GM12892 (cell line): ENCODE measurements around the gene DCUN1D4.

ENCODE experiments used
- DNase-seq: peaks from one replicate; pipeline ENCODE4 v3.0.0; 2011; ENCODE audit not compliant: insufficient read length
- FAIRE-seq: peaks from 2 replicates; lab custom pipeline; 2011; peaks lifted over from hg19 to GRCh38; lab: Jason Lieb, UNC
- POLR2A ChIP-seq: IDR thresholded peaks from 2 replicates; pipeline ENCODE4 v1.6.1; 2011; ENCODE audit warnings: low read depth, low read length, control low read depth
- POLR2AphosphoS5 ChIP-seq: IDR thresholded peaks from 2 replicates; pipeline ENCODE4 v1.6.1; 2011; ENCODE audit warnings: low read depth, low read length, control low read depth
- TAF1 ChIP-seq: IDR thresholded peaks from 2 replicates; pipeline ENCODE4 v1.6.1; 2011; ENCODE audit warnings: low read depth, mild to moderate bottlenecking, control low read depth, low read length, borderline replicate concordance

The DCUN1D4 gene

DNA sequence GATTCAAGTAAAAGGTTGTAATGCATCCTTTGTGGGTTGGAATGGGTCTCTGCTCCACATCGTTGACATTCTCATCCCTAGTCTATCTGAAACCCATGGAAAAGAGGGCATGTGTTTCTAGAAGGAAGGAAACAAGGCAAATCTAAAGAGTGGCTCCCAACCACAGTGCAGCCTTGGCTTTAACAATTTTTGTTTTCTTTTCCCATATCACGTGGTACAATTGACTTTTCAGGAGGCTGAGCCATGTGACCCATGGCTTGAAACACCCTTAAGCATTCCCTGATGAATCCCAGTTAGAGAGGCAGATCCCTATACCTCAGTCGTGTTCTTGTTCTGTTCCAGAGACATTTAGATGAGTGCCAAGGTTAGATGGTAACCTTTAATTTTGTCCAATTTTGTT, 12.8 kb downstream of the DCUN1D4 start:
- TF ChIP-seq TAF1 (no peak), POLR2AphosphoS5 (no peak), POLR2A (no peak)
- FAIRE-seq (no peak), DNase-seq (no peak)

- FAIRE-seq (no peak), DNase-seq (no peak)
- TF ChIP-seq POLR2A (no peak), TAF1 (no peak), POLR2AphosphoS5 (no peak)
Measured at GRCh38 chr4:51858605-51859202, 15.8 kb downstream of the DCUN1D4 start.

DNA sequence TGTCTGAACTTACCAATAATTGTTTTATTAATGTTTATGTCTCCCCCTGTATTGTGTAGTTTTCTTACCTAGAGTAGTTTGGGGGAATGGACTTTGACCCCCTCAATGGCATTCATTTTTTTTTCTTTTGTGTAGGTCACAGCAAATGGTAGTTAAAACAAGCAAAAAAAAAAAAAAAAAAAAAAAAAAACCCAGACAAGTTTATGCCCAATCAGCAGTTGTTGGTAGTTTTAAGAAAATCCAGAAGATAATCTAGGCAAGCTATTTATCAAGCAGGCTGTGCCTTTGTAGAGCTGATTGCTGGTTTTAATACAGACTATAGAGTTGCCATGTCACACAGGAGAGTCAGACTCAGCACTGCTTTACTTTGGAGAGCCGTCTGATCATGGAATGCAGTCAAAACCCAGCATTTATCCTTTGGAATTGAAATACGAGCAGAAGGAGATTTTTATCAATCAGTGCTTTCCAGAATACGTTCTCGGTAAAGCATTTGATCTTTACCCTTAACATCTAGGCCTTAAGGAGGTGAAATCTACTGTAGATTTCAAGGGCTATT, 16.6 kb downstream of the DCUN1D4 start:
- FAIRE-seq (no peak), DNase-seq (no peak)
- no peak for TF ChIP-seq POLR2AphosphoS5
- no peak for TF ChIP-seq POLR2A
- TF ChIP-seq TAF1, result no peak

- TF ChIP-seq POLR2AphosphoS5 (no peak), POLR2A (no peak), TAF1 (no peak)
- peak; percentile 17 for FAIRE-seq
Measured at GRCh38 chr4:51862199-51862598, 19.2 kb downstream of the DCUN1D4 start.

DNA sequence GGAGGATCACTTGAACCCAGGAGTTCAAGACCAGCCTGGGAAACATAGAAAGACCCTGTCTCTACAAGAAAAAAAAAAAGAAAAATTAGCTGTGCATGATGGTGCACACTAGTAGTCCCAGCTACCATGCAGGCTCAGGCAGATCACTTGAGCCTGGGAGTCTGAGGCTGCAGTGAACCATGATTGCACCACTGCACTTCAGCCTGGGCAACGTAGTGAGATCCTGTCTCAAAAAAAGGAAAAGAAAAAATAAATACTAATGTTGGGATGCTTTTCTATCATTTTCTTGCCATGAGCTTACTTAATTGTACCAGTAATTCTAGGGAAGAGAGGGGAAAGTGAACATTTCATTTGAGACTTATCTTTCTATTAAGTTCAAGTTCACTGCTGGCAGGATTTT, 19.8 kb downstream of the DCUN1D4 start:
- TF ChIP-seq POLR2AphosphoS5, result no peak
- no peak for TF ChIP-seq TAF1
- no peak for TF ChIP-seq POLR2A
- DNase-seq (no peak), FAIRE-seq (no peak)

More at GRCh38 chr4:51862199-51862598, 19.2 kb downstream of the DCUN1D4 start:
- no peak for DNase-seq

GRCh38 chr4:51865717-51866116, 22.8 kb downstream of the DCUN1D4 start:
- no peak for FAIRE-seq
- DNase-seq, result no peak
- TF ChIP-seq POLR2A (no peak), POLR2AphosphoS5 (no peak), TAF1 (no peak)

DNA sequence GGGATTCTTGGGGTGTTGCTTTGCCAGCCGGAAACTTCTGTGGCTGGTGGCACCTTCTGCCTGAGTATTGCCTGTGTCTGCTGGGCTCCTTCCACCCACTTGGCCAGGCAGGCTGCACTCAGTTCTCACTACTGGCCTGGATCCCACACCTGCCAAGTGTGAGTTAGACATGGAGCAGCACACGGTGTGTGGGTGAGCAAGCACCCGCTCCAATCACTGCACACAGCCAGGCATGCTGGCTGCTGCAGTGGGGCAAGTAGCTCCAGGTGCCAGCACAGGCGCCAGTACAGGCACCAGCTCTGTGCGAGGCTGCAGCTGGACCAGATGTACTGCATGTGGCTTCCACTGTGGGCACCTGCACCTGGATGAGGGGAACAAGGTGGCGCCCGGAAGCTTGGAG, 23.9 kb downstream of the DCUN1D4 start:
- DNase-seq (no peak), FAIRE-seq (no peak)
- TF ChIP-seq TAF1, result no peak
- no peak for TF ChIP-seq POLR2AphosphoS5
- TF ChIP-seq POLR2A, result no peak

DNA sequence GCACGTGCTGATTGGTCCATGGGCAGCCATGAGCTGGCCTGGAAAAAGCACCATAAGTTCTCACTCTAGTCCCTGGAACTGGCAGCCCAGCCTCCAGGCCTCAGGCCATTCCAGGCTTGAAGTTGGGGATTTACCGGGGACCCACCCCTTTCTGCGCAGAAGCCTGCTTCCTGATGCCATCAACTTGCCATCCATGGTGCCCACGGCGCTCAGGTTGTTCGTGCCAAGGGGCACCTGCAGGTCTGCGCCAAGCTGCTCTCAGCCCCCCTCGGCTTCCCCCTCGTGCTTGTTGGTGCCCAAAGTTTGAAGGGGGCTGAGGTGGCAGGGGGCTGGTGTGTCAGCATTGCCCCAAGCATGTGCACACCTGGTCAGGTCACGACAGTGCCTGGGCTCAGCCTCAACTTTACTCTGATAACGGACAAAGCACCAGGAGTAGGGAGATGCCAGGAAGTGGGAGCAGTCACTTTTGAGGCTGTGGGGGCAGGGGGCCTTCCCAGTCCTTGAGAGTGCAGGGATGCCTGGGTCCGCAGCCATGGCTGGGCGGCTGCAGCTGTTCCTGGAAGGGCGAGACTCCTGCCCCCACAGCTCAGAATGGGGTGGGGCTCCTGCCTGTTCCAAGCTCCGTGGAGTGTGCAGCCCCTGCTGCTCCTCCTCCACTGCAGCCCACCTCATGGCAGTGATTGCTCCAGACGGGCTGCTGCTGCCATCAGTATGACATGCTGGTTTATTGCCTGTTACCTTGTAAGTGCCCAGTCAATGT, 24.9 kb downstream of the DCUN1D4 start:
- FAIRE-seq, result no peak
- no peak for DNase-seq
- TF ChIP-seq TAF1 (no peak), POLR2A (no peak), POLR2AphosphoS5 (no peak)

GRCh38 chr4:51868449-51868847, 25.5 kb downstream of the DCUN1D4 start:
- FAIRE-seq (no peak), DNase-seq (no peak)
- TF ChIP-seq POLR2A (no peak), TAF1 (no peak), POLR2AphosphoS5 (no peak)

DNA sequence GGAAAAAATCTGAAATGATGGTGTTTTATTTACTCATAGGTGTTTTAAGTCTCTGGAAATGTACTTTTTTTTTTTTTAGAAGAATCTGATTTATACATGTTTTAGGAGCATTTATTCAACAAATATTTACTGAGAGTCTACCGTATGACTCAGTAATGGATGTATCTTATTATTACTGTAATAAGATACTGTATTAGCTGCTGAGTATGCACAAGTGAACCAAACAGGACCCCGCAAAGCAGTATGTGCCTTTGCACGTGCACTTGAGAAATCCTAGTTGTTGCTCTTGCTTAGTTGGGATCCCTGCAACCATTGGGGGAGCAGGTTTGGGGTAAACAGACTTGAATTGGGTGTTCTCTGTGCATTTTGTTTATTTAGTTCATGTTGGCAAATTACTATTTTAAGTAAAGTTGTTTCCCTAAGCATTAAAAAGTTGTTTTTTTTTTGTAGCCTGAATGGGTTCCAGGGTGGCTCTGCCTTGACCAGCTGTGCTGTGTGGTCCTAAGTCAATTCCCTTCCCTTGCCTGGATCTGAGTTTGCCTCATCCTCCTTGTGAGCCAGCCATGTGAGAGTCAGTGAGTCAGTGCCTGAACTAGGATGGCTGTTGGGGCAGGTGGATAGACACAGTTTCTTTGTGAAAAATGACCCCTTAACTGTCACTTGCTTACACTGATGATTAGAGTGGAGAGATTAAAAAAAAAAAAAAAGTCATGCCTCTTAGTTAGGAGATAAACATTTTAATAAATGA, 27.7 kb downstream of the DCUN1D4 start:
- FAIRE-seq, result no peak
- TF ChIP-seq TAF1 (no peak), POLR2AphosphoS5 (no peak), POLR2A (no peak)
- no peak for DNase-seq

- FAIRE-seq, result no peak
- TF ChIP-seq POLR2AphosphoS5 (no peak), TAF1 (no peak), POLR2A (no peak)
- no peak for DNase-seq
Measured at GRCh38 chr4:51872283-51872997, 29.5 kb downstream of the DCUN1D4 start.

DNA sequence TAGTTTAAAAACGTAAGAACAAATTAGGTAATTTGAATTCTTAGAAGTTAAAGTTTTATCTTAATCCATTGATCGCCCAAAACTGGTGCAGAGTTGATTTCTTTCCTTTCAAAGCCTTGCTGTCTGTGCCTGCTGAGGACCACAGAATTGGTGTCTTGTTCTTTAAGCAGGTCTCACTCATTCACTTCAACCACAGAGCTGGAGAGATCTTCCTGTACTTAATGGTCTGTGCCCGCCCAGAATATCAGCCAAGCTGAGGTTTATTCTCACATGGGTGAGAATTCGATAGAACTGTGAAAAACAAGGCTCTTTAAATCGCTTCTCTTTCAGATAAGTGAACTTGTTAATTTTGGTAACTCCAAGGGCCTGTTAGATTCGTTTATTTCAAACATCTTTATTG, 31.6 kb downstream of the DCUN1D4 start:
- FAIRE-seq (no peak), DNase-seq (no peak)
- TF ChIP-seq POLR2A, result no peak
- TF ChIP-seq POLR2AphosphoS5, result no peak
- TF ChIP-seq TAF1, result no peak
